Tibial nerve (tissue), 4 donors: Measurements from ENCODE around the gene RBM20. TPM values are rescaled to one million over a fixed set of nuclear protein-coding genes. Genes with fewer than 3 reads are reported as not detected.

Experiments
- DNase-seq, 2 donors: peaks; one replicate each; pipeline ENCODE4 v3.0.0-alpha.2; 2019; ENCODE audit warnings: low spot score in 2 of 2
- H3K27ac ChIP-seq, 4 donors: fragments of 200-600 bp; sonication (generic) in 3 of 4; one replicate each; pipeline ENCODE4 v1.5.1; 2017 to 2019; ENCODE audit warnings: mild to moderate bottlenecking in 1 of 4
- H3K27me3 ChIP-seq, 2 donors: fragments of 200-600 bp; sonication (generic) in 1 of 2; one replicate each; pipeline versions ENCODE4 v1.5.1 to v1.6.0; 2017 to 2019
- H3K36me3 ChIP-seq, 3 donors: fragments of 200-600 bp; sonication (generic); one replicate each; pipeline ENCODE4 v1.5.1; 2018 to 2019
- H3K4me1 ChIP-seq, 4 donors: fragments of 200-600 bp; sonication (generic) in 3 of 4; one replicate each; pipeline ENCODE4 v1.5.1; 2017 to 2019
- H3K4me3 ChIP-seq, 4 donors: fragments of 200-600 bp; sonication (generic) in 3 of 4; one replicate each; pipeline ENCODE4 v1.5.1; 2017 to 2019; ENCODE audit warnings: mild to moderate bottlenecking in 1 of 4, moderate library complexity in 1 of 4
- H3K9me3 ChIP-seq, 4 donors: fragments of 200-600 bp; sonication (generic) in 3 of 4; one replicate each; pipeline ENCODE4 v1.5.1; 2017 to 2019
- CTCF ChIP-seq, 5 experiments: fragments of 200-600 bp in 3 of 5; fragments of 450-650 bp in 2 of 5; sonication (generic) in 3 of 5; IDR thresholded peaks; one replicate each; pipeline ENCODE4 v1.5.1; 2016 to 2019; ENCODE audit warnings: antibody characterized with exemption in 5 of 5, mild to moderate bottlenecking in 3 of 5, moderate library complexity in 2 of 5
- EP300 ChIP-seq, 2 donors: sonication (generic); formaldehyde crosslinking; IDR thresholded peaks; one replicate each; pipeline ENCODE4 v1.6.1; 2017; ENCODE audit warnings: antibody characterized with exemption in 2 of 2, mild to moderate bottlenecking in 1 of 2
- POLR2A ChIP-seq, 2 donors: fragments of 450-650 bp; IDR thresholded peaks; one replicate each; pipeline ENCODE4 v1.6.1; 2017; ENCODE audit warnings: antibody characterized with exemption in 2 of 2, mild to moderate bottlenecking in 2 of 2, moderate library complexity in 2 of 2
- WGBS, 2 donors: methylation state at CpG; one replicate each; pipeline ENCODE4 v1.1.5; 2018; 5-methylcytosine and 5-hydroxymethylcytosine counted together
- total RNA-seq, 4 donors: library from RNA; depleted of rRNA; stranded (reverse); fragments of >200 nt; gene quantifications; one replicate each; pipeline ENCODE4 v1.1.0, GENCODE V29; 2016

The RBM20 gene
- total RNA-seq, 4 donors from 2014 or later = 1.3 to 8.7 (median 2.7) TPM

DNA sequence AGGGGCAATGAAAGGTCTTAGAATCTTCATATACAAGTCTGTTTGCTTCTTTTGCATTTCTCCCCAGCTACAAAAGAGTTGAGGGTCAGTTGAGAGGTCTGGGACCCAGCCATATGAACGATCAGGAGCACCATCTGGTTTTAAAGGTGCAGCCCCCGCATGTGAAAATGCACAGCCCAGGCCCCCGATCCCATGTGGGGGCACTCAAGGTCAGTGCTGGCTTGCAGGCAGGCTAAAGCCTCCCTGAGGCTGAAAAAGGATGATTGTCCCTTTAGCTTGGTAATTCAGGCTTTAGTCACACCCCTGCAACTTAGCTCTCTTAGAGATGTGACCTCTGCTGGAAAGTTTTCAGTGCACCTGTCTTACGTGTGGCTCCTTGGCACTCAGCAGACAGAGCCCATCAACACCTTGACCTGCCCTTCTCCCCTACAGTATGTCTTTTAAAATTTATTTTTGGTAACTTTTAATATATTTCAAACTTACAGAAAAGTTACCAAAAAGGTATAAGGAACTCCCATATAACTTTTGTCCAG is 147.5 kb downstream of the RBM20 start:
- Histone ChIP-seq H3K27me3 (no peaks in the 10 kb centered on the region), H3K27ac (no peak overlapping the region), H3K4me3 (no peak overlapping the region), H3K9me3 (no peaks in the 10 kb centered on the region), H3K4me1 (peaks cover 0 to 17% (median 4%) of the 10 kb centered on the region in 4 donors), H3K36me3 (no peaks in the 10 kb centered on the region)
- DNase-seq = no peak
- TF ChIP-seq CTCF (IDR thresholded peaks at IDR 0.05) (no peak), POLR2A (IDR thresholded peaks at IDR 0.05) (no peak), EP300 (IDR thresholded peaks at IDR 0.05) (no peak)
- WGBS, 2 donors = 42 to 52% methylated on average over 4 of the region's 4 CpGs

DNA sequence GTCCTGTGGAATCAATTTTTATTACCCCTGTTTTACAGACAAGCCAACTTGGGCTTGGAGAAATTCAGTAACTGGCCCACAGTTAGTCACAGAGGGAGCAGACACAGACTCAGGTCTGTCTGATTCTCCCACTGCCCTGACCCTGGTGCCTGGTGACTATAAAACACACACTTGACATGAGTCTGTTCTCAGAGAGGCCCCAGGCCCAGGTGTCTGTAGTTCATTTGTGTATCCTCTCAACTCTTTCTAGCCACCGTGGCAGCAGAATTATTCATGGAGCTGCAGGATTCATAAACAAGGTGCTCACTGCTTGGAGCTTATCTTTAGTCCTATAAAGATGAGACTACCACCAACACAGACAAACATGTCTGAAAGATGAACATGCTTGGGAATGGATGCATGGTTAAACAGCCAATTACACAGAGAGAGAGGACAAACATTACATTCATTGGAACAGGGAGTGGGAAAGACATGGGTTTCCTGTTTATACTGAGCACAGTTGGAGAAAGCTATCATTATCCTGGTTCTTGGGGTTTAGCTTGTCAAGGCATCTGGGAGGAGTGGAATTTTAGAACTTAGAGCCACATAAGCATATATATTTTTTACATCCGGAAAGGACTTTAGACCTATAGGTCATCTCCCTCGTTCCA is 148.5 kb downstream of the RBM20 start:
- peaks cover 0 to 17% (median 4%) of the 10 kb centered on the region in 4 donors for H3K4me1 ChIP-seq

GRCh38 chr10:110793128-110793812 is 149.1 kb downstream of the RBM20 start:
- DNase-seq = no peak
- Histone ChIP-seq H3K4me3 (no peak overlapping the region), H3K4me1 (peaks cover 0 to 17% (median 4%) of the 10 kb centered on the region in 4 donors), H3K9me3 (no peaks in the 10 kb centered on the region), H3K27me3 (no peaks in the 10 kb centered on the region), H3K27ac (no peak overlapping the region), H3K36me3 (no peaks in the 10 kb centered on the region)
- TF ChIP-seq CTCF (IDR thresholded peaks at IDR 0.05) (no peak), POLR2A (IDR thresholded peaks at IDR 0.05) (no peak), EP300 (IDR thresholded peaks at IDR 0.05) (no peak)
- 76 to 86% methylated on average over 9 of the region's 9 CpGs for WGBS, 2 donors

More for the DNA sequence above, 148.5 kb downstream of the RBM20 start:
- Histone ChIP-seq H3K27ac (no peak overlapping the region), H3K4me3 (no peak overlapping the region), H3K36me3 (no peaks in the 10 kb centered on the region), H3K9me3 (no peaks in the 10 kb centered on the region), H3K27me3 (no peaks in the 10 kb centered on the region)
- TF ChIP-seq POLR2A (IDR thresholded peaks at IDR 0.05) (no peak), EP300 (IDR thresholded peaks at IDR 0.05) (no peak), CTCF (IDR thresholded peaks at IDR 0.05) (no peak)
- WGBS, 2 donors = 72 to 81% methylated on average over 3 of the region's 3 CpGs
- no peak for DNase-seq

DNA sequence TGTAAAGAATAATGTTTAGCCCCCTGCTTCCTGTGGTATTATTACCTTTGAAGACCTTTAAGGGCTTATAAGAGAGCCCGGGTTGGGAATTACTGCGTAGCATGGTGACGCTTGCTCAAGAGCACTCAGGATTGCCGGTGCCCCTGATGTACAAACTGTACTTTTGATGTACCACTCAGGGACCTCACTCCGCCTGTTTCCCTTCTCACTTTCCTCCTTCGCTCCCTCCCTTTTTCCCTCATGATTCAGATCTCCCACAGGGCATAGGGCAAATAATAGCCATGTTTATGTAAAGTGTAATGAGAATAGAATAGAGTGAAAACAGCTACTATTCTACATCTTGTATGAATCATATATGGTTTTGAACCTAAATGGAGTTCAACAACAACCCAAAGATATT is 149.8 kb downstream of the RBM20 start:
- TF ChIP-seq POLR2A (IDR thresholded peaks at IDR 0.05) (no peak), CTCF (IDR thresholded peaks at IDR 0.05) (no peak), EP300 (IDR thresholded peaks at IDR 0.05) (no peak)
- no peak overlapping the region for H3K4me3 ChIP-seq
- WGBS, 2 donors = 87 to 91% methylated on average over 6 of the region's 6 CpGs
- no peaks in the 10 kb centered on the region for H3K9me3 ChIP-seq
- DNase-seq = no peak
- no peak overlapping the region for H3K27ac ChIP-seq
- H3K27me3 ChIP-seq = no peaks in the 10 kb centered on the region
- peaks cover 0 to 17% (median 4%) of the 10 kb centered on the region in 4 donors for H3K4me1 ChIP-seq
- H3K36me3 ChIP-seq = no peaks in the 10 kb centered on the region

- H3K4me1 ChIP-seq = peaks cover 0 to 17% (median 4%) of the 10 kb centered on the region in 4 donors
- 35 to 46% methylated on average over 4 of the region's 4 CpGs for WGBS, 2 donors
- TF ChIP-seq EP300 (IDR thresholded peaks at IDR 0.05) (no peak), CTCF (IDR thresholded peaks at IDR 0.05) (no peak), POLR2A (IDR thresholded peaks at IDR 0.05) (no peak)
These were observed 150.7 kb downstream of the RBM20 start for GRCh38 chr10:110794808-110795207.

More at GRCh38 chr10:110794808-110795207, 150.7 kb downstream of the RBM20 start:
- no peaks in the 10 kb centered on the region for H3K9me3 ChIP-seq
- H3K27me3 ChIP-seq = no peaks in the 10 kb centered on the region
- no peaks in the 10 kb centered on the region for H3K36me3 ChIP-seq
- no peak for DNase-seq
- H3K4me3 ChIP-seq = no peak overlapping the region
- H3K27ac ChIP-seq = no peak overlapping the region
